NCI-H82 treated with DMSO at 0.1 percent for 48 hours (cell line): Measurements from ENCODE around the gene FANCL.
"Not testable (repeated sequence)": the region's sequence is repeated elsewhere in the genome, so short reads cannot be mapped to it uniquely, and the experiment has no call there.

Experiments
- DNase-seq: peaks from one replicate; lab custom pipeline; 2025; ENCODE audit not compliant: unreplicated experiment; lab: John Stamatoyannopoulos, UW

The FANCL gene

DNA sequence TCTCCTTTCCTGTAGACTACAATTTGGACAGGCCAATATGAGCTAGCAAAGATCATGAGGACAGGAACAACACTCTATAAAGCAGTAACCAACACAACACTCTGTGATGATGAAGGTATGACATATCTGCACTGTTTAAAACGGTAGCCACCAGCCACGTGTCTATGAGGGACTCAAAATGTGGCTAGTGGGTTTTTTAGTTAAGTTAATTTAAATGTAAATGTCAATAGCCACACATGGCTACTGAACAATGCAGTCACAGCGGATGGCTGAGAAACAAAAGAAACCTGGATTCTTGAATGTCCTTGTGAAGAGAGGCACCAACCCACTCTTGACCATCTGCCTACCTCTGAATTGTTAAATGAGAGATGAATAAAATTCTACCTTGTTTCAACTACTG is 33.9 kb downstream of the FANCL start:
- DNase-seq, result no peak

DNA sequence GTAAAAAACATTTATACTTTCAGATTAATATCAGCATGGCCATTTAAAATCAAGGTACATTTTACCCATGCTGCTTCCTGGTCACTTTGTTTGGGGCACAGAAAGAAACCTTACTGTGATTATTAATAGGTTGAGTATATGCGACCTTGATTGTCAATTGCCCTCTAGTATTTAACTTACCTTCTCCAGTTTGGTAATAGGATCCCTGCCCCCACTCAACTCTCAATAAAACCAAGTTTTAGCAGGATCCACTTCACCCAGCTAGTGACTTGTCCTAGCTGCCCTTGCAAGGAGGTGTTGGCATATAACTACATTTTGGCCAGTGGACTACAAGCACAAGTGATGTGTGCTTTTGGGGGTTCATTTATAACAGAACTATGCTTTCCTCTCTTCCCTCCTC is 34.3 kb downstream of the FANCL start:
- no peak for DNase-seq

DNA sequence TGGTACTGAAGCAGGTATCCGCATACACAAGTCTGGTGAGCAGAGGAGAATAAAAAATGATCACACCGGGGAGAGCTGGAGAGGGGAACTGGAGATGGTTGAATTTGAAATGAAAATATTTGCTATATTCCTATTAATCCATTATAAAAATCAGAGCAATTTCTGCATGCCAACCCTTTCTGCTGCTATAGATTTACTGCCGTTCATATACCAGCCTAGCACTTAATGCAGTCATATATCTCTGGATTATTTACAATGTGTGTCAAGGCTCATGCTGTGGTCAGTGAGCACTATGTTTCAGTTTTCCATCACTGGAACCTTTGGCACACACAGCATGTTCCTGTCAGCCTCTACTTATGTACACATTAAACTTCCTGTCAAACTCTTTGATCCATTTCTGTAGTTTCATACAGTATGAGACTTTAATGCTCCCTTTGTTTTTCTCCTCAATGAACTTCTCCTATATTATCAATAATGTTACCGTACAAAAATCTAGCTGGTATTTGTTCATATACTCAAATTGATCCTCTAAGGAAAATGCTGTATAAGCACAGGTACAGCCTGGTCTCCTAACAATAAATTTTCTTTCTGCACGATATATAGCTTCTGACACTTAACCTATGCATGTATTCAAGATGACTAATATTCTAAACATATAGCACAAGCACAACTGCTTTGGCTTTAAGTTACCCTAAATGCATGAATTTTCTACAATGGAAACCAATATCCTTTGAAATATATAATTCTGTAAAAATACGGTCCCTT is 36.7 kb downstream of the FANCL start:
- no peak for DNase-seq

DNA sequence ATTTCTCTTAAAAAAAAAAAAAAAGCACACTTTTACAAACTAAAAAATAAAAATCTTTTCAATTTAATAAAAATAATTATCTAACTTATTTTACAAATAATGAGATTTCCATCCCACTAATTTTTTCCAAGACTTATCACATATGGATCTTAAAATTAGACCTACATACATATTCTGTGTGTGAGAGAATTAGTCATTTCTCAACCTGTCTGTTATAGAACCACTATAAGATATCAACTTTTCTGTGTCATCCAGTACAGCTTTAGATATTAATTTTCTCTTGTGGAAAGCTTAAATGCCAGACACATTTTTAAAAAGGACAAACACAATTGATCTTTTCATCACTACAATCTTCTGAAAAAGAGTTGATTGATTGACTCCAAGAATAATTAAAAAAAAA is 38.1 kb downstream of the FANCL start:
- no peak for DNase-seq

DNA sequence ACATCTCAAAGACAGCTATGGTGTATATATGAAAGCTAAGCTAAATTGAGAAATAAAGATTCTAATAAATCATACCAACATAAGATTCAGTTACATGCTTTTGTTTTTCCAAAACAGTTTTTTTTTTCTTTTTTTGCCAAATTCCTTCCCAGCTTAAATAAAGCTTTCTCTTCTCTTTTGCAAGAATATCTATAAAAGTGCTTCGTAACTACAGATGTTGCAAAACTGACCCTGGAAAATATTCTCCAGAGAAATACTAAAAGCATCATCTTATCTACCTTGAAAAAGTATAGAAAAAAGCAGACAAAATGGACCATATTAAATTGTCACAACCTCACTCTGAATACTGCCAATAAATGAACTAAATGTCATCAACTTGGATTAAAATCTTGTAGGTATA is 38.7 kb downstream of the FANCL start:
- DNase-seq, result no peak

DNA sequence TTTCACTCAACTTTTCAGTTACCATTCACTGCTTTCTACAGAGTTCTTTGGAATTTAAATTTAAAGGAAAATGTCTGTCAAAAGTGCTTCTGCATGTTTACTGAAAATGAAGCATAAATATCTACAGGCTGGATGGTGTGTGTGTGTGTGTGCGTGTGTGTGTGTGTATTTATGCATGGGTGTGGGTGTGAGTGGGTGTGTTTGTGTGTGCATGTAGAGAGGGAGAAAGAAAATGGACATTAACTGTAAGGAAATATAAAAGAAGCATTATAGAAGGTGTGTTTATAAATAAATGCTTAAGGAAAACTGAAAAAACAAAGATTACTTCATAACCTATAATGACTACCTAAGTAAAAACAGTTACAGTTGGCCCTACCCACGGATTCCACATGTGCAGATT is 43.2 kb downstream of the FANCL start:
- no peak for DNase-seq

DNA sequence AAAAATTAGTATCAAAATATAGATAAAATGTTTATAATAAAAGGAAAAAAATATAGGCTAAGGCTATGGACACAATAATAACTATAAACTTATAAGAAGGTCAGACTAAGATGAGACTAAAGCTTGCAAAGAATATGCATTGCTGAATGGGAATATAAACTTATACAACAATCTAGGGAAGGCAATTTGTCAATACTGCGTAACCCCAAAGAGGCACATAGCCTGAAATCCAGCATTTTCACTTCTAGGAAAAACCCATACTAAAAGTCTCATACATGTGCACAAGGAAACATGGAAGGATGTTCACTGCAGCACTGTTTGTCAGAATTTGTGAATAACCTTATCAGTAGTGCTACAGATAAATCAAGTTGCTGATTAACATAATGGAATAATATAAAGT is 45.5 kb downstream of the FANCL start:
- no peak for DNase-seq

DNA sequence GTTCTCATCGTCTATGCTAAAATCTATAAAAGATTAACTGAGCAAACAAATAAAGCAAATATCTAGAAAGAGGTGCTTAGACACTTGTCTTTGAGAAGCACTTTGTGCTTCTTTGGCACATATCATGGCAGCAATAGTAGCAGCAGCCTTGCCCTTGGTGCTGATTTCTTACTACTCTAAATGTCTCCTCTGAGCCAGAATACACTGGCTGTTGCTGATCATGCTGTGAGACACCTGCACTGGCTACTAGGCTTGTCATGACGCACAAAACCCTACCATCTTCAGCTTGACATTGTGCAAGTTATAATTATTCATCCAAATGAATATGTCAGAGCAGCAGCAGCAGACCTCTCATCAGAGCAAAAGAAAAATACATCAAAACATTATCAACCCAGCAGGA is 46.7 kb downstream of the FANCL start:
- DNase-seq, result no peak

DNA sequence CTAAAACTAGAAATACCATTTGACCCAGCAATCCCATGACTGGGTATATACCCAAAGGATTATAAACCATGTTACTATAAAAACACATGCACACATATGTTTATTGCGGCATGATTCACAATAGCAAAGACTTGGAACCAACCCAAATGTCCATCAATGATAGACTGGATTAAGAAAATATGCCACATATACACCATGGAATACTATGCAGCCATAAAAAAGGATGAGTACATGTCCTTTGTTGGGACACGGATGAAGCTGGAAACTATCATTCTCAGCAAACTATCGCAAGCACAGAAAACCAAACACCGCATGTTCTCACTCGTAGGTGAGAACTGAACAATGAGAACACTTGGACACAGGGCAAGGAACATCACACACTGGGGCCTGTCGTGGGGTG is 54.1 kb downstream of the FANCL start:
- not testable (repeated sequence) for DNase-seq

DNA sequence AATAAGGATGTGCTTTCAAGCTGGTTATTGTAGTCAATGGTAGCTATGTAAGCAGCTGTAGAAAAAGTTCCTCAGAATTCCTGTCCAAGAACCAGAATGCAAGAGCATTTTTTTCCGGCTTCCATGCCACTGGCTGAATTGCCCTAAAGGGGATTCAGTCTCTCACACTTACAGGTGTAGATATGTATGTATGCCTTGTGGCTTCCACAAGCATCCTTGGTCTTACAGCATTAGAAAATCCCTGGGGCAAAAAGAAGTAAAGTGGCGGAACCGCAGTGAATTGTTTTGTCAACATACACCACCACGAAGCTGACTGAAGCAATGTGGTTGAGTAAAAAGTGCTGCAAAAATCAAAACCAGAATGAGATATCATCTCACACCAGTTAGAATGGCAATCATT is 54.6 kb downstream of the FANCL start:
- DNase-seq, result no peak

DNA sequence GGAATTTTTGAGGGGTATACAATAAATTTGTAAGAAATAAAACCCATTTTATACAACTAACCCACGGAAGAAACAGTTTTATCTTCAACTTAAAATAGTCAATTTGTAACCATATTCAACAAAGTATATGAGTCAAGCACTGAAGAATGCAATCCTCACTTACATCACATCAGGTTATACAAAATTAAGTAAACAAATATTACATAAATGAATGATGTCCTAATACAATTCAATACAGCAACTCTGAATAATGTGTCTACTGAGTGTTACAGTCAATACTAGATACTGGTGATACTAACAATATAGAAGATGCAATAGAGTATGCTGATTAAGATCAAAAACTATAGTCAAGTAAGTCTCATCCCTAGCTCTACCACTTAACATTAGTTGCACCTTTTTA is 58.6 kb downstream of the FANCL start:
- DNase-seq, result no peak

DNA sequence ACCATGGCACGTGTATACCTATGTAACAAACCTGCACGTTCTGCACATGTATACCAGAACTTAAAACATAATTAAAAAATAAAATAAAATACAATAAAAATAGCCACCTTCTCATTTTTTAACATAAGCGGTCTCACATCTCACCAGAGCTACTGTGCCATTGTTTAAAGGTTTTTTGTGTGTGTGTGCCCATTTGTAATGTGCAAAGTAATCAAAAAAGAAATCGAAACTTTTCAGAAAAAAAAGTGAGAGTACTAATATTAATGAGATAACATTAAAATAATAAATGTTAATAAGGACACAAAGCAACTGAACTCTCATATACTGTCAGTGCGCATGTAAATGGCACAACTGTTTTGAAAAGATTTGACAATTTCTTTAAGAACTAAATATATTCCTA is 60.5 kb downstream of the FANCL start:
- no peak for DNase-seq

DNA sequence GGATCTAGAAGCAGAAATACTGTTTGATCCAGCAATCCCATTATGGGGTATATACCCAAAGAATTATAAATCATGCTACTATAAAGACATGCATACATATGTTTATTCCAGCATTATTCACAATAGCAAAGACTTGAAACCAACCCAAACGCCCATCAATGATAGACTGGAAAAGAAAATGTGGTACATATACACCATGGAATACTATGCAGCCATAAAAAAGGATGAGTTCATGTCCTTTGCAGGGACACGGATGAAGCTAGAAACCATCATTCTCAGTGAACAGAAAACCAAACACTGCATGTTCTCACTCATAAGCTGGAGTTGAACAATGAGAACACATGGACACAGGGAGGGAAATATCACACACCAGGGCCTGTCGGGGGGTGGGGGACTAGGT is 61.0 kb downstream of the FANCL start:
- not testable (repeated sequence) for DNase-seq

DNA sequence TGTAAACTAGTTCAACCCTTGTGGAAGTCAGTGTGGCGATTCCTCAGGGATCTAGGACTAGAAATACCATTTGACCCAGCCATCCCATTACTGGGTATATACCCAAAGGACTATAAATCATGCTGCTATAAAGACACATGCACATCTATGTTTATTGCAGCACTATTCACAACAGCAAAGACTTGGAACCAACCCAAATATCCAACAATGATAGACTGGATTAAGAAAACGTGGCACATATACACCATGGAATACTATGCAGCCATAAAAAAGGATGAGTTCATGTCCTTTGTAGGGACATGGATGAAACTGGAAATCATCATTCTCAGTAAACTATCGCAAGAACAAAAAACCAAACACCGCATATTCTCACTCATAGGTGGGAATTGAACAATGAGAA is 63.9 kb downstream of the FANCL start:
- not testable (repeated sequence) for DNase-seq

DNA sequence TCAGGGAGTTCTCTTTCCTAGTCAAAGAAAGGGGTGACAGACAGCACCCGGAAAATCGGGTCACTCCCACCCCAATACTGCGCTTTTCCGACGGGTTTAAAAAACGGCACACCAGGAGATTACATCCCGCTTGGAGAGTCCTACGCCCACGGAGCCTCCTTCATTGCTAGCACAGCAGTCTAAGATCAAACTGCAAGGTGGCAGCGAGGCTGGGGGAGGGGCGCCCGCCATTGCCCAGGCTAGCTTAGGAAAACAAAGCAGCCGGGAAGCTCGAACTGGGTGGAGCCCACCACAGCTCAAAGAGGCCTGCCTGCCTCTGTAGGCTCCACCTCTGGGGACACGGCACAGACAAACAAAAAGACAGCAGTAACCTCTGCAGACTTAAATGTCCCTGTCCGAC is 69.3 kb downstream of the FANCL start:
- not testable (repeated sequence) for DNase-seq

DNA sequence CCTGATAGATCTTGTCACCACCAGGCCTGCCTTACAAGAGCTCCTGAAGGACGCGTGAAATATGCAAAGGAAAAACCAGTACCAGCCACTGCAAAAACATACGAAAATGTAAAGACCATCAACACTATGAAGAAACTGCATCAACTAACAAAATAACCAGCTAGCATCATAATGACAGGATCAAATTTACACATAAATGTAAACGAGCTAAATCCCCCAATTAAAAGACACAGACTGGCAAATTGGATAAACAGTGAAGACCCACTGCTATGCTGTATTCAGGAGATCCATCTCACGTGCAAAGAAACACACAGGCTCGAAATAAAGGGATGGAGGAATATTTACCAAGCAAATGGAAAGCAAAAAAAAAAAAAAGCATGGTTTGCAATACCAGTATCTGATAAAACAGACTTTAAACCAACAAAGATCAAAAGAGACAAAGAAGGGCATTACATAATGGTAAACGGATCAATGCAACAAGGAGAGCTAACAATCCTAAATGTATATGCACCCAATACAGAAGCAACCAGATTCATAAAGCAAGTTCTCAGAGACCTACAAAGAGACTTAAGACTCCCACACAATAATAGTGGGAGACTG is 70.7 kb downstream of the FANCL start:
- not testable (repeated sequence) for DNase-seq

DNA sequence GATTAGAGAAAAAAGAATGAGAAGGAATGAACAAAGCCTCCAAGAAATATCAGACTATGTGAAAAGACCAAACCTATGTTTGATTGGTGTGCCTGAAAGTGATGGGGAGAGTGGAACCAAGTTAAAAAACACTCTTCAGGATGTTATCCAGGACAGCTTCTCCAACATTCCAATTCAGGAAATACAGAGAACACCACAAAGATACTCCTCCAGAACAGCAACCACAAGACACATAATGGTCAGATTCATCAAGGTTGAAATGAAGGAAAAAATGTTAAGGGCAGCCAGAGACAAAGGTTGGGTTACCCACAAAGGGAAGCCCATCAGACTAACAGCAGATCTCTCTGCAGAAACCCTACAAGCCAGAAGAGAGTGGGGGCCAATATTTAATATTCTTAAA is 71.3 kb downstream of the FANCL start:
- not testable (repeated sequence) for DNase-seq

DNA sequence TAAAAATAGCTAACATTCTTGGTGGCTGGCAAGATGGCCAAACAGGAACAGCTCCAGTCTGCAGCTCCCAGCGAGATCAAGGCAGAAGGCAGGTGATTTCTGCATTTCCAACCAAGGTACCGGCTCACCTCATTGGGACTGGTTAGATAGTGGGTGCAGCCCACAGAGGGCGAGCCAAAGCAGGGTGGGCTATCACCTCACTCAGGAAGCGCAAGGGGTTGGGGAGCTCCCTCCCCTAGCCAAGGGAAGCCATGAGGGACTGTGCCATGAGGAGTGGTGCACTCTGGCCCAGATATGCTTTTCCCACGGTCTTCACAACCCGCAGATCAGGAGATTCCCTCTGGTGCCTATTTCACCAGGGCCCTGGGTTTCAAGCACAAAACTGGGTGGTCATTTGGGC is 73.0 kb downstream of the FANCL start:
- DNase-seq, result not testable (repeated sequence)

DNA sequence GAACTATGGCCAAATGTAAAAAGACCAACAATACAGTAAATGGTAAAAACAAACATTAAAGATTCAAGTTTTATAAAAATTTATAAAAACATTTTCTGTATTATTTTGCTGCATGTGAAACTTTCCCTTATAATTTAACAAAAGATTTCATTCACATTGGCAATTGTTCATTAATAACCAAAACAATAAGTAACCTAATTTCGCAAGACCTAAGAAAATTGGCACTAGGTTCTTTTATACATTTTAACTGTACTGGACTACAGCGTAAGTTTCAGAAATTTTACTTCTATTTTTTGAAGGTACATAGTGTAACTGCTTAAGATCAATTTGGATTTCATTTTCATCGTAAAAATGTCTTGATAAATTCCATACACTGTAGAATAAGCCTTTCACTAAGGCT is 77.2 kb downstream of the FANCL start:
- DNase-seq, result no peak

DNA sequence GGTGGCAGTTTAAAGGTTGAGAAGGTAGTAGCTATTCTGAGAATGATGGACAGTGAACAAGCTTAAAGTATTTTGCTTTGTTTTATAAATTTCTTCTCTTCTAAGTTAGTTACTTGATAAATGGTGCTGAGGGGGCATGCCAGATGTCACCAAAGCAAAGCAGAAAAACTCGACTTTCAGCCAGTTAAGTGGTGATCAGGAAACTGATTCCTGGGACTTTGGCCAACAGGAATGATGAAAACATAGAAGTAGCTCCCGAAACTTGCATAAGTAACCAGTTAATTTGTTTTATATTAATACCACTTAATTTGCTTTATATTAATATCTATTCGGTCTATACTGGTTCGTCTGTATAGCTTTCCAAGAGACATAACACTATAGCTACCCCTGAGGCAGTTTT is 82.6 kb downstream of the FANCL start:
- no peak for DNase-seq

DNA sequence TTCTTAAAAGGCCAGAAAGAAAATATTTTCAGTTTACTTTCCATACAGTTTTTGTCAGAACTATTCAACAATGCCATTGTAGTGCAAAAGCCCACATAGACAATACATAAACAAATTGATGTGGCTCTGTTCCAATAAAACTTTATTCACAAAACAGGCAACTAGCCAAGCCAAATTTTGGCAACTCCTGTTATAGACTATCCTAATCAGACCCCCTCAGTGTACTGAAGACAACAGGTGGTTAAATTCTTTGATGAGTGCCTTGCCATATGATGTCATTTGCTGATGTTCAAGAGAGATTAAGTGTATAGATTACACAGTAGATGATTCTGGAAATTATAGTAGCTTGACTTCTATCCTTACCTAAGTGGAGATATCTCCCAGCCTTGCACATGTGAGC is 83.4 kb downstream of the FANCL start:
- no peak for DNase-seq

DNA sequence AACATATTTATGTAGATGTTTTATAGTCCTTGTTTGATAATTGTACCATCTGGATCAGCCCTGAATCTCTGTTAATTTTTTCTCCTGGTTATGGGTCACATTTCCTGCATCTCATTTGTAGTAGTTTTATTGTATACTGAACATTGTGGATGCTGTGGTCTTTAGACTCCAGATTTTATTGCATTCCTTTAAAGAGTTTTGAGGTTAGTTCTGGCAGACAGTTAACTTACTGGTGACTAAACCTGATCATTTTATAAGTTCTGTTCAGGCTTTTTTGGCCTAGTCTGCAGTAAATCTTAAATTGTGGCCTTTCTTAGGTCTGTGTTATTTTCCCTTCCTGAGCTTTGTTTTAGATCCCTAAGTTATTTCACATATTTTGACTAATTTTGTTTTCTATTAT is 84.3 kb downstream of the FANCL start:
- no peak for DNase-seq

DNA sequence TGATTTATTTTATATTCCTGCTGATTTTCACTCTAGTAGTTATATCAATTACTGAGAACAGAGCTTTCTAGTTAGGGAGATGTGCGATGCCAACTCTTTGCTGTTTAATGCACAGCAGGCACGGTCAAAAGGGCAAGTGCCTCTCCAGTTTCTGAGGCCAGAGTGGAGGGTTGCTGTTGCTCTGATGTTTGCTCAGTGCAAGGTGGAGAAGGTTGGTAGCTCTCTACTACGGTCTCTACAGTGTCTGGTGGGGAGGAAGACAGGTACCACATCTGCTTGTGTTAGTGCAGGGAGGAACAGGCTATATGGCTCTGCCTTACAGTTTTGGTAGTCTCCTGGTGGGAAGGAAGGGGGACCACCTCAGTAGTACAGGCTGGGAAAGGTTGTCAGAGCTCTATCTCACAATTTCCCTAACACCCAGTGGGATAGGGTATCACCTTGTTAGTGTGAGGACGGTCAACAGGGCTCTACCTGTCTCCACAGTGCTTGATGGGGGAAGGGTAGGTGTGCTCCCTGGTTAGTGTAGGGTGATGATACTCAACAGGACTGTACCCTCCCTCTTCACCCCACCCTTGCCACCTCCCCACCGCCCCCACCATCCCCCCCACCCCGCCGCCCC is 85.9 kb downstream of the FANCL start:
- no peak for DNase-seq
